Glutamatergic neuron (in vitro differentiated cells): Measurements from ENCODE around the gene APBA3. TPM values are rescaled to one million over a fixed set of nuclear protein-coding genes. Genes with fewer than 3 reads are reported as not detected.

ENCODE experiments used
- DNase-seq: peaks from one replicate; pipeline ENCODE4 v3.0.0; 2022
- H3K27ac Mint-ChIP-seq: one replicate; pipeline ENCODE4 v1.8.0; 2020; ENCODE audit warnings: mild to moderate bottlenecking, mixed read lengths, inconsistent platforms; ENCODE audit not compliant: unreplicated experiment
- H3K27me3 Mint-ChIP-seq: one replicate; pipeline ENCODE4 v1.8.0; 2020; ENCODE audit warnings: mild to moderate bottlenecking, moderate library complexity, mixed read lengths, inconsistent platforms; ENCODE audit not compliant: unreplicated experiment
- H3K36me3 Mint-ChIP-seq: one replicate; pipeline ENCODE4 v1.8.0; 2020; ENCODE audit warnings: mild to moderate bottlenecking, mixed read lengths, inconsistent platforms; ENCODE audit not compliant: unreplicated experiment
- H3K4me1 Mint-ChIP-seq: one replicate; pipeline ENCODE4 v1.8.0; 2020; ENCODE audit warnings: mild to moderate bottlenecking, low read depth, mixed read lengths, inconsistent platforms; ENCODE audit not compliant: unreplicated experiment
- H3K4me3 Mint-ChIP-seq: one replicate; pipeline ENCODE4 v1.8.0; 2020; ENCODE audit warnings: mild to moderate bottlenecking, mixed read lengths, inconsistent platforms; ENCODE audit not compliant: unreplicated experiment
- H3K9me3 Mint-ChIP-seq: one replicate; pipeline ENCODE4 v1.8.0; 2020; ENCODE audit warnings: mild to moderate bottlenecking, moderate library complexity, mixed read lengths, inconsistent platforms; ENCODE audit not compliant: unreplicated experiment
- CTCF ChIP-seq: fragments of 200-600 bp; sonication (generic); IDR thresholded peaks from one replicate; pipeline ENCODE4 v1.5.0; 2021; ENCODE audit not compliant: partially characterized antibody, unreplicated experiment
- total RNA-seq: library from RNA; stranded (reverse); fragmentation: NEBNext Ultra II Directional; extraction: Animal tissue kit (Norgen Biotek cat#: 25700); gene quantifications from one replicate; pipeline ENCODE4 v1.2.1, GENCODE V29; 2021; ENCODE audit not compliant: unreplicated experiment

The APBA3 gene
- total RNA-seq, 1 donor from 2014 or later = 23.3 TPM

- Mint-ChIP-seq H3K4me1 (no peaks in the 10 kb centered on the region), H3K27ac (no peak overlapping the region), H3K9me3 (no peaks in the 10 kb centered on the region), H3K36me3 (no peaks in the 10 kb centered on the region), H3K4me3 (no peak overlapping the region), H3K27me3 (peaks cover 3% of the 10 kb centered on the region)
- no peak for DNase-seq
- no peak for TF ChIP-seq CTCF
Measured at GRCh38 chr19:3746371-3747056, 15.0 kb downstream of the APBA3 start.

GRCh38 chr19:3745363-3746045, 16.0 kb downstream of the APBA3 start:
- no peak overlapping the region for H3K4me3 Mint-ChIP-seq
- no peak for TF ChIP-seq CTCF
- DNase-seq = no peak
- no peaks in the 10 kb centered on the region for H3K36me3 Mint-ChIP-seq
- no peaks in the 10 kb centered on the region for H3K9me3 Mint-ChIP-seq
- peaks cover 3% of the 10 kb centered on the region for H3K27me3 Mint-ChIP-seq
- H3K4me1 Mint-ChIP-seq = no peaks in the 10 kb centered on the region
- no peak overlapping the region for H3K27ac Mint-ChIP-seq

- Mint-ChIP-seq H3K4me1 (no peaks in the 10 kb centered on the region), H3K9me3 (no peaks in the 10 kb centered on the region), H3K27me3 (no peaks in the 10 kb centered on the region), H3K27ac (peak overlapping the region; percentile 33), H3K4me3 (no peak overlapping the region), H3K36me3 (no peaks in the 10 kb centered on the region)
- no peak for TF ChIP-seq CTCF
- no peak for DNase-seq
Measured at GRCh38 chr19:3743486-3743885, 18.0 kb downstream of the APBA3 start.

- Mint-ChIP-seq H3K27me3 (no peaks in the 10 kb centered on the region), H3K4me1 (peaks cover 2% of the 10 kb centered on the region), H3K4me3 (no peak overlapping the region), H3K9me3 (peaks cover 2% of the 10 kb centered on the region), H3K36me3 (no peaks in the 10 kb centered on the region), H3K27ac (no peak overlapping the region)
- no peak for TF ChIP-seq CTCF
- DNase-seq = no peak
Measured at GRCh38 chr19:3740431-3740830, 21.1 kb downstream of the APBA3 start.
